Measurements from ENCODE around the gene PROZ.
"Not testable (repeated sequence)": the region's sequence is repeated elsewhere in the genome, so short reads cannot be mapped to it uniquely, and the experiment has no call there.

The PROZ gene, protein sequence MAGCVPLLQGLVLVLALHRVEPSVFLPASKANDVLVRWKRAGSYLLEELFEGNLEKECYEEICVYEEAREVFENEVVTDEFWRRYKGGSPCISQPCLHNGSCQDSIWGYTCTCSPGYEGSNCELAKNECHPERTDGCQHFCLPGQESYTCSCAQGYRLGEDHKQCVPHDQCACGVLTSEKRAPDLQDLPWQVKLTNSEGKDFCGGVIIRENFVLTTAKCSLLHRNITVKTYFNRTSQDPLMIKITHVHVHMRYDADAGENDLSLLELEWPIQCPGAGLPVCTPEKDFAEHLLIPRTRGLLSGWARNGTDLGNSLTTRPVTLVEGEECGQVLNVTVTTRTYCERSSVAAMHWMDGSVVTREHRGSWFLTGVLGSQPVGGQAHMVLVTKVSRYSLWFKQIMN

GRCh38 chr13:113157929-113158747 lies at the start of gene PROZ:
Gene PROZ, plus strand, starts transcription at chr13:113158648. Its CDS starts 13 bp downstream, at chr13:113158661.
- DNase-seq, result no peak

DNA sequence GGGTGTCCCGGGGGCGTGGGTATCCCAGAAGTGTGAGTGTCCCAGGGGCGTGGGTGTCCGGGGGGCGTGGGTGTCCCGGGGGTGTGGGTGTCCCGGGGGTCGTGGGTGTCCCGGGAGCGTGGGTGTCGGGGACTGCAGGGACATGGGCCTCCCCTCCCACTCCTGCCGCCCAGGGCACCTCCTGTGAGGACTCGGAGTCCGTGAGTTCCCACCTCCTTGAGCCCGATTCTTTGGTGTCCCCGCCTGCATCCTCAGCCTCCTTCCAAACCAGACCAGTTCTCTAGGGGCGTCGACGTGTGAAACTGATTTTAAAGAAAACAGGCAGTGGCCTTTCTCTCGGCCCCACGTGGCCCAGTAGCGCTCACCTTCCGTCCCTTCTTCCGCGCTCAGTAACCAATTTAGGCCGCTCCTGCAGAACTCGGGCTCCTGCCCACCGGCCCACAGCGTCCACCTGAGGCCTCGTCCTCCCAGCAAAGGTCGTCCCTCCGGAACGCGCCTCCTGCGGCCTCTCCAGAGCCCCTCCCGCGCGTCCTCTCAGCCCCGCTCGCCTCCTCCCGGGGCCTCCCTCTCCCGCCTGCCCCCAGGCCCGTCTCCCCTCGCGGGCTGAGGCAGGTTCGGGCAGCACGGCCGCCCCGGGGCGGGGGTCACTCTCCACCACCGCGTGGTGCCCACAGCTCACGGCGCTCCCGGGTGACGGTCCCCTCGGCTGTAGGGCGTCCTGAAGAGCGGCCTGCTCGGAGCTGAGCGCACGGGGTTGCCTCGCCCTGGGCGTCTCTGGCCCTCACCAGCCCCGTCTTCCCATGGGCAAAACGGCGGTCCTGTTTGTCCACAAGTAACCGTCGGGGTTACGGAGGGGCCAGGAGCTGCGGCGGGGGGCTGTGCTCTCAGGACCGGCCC lies 49.0 kb upstream of the PROZ start:
- DNase-seq, result no peak

- peak; percentile 11 for DNase-seq
Observed at GRCh38 chr13:113110048-113110851, 48.2 kb upstream of the PROZ start.

DNA sequence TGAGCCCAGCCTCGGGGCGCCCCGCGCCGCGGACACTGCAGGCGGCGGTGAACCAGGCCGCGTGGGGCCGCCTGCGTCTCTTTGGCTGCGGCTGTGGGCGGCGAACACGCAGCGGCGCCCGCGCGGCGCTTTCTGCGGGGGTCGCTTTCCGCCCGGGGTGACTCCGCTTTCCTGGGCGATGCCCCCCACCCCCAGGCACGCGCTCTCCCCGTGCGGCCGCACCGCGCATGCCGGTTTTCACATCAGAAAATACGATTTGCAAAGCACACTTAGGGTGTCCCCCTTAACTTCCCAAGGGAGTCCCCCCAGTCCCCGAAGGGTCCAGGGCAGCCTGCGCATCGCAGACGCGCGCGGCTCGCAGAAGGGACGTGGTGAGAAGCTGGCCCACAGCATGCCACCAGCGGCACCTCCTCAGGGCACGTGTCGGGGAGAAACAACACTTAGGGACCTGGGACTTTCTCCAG lies 47.6 kb upstream of the PROZ start:
- DNase-seq, result no peak

DNA sequence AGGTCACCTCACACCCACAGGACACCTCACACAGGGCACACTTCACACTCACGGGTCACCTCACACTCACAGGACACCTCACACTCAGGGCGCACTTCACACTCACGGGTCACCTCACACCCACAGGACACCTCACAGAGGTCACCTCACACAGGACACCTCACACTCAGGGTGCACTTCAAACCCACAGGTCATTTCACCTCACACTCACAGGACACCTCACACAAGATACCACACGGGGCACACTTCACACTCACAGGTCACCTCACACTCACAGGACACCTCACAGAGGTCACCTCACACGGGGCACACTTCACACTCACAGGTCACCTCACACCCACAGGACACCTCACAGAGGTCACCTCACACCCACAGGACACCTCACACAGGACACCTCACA lies 46.6 kb upstream of the PROZ start:
- DNase-seq, result not testable (repeated sequence)

DNA sequence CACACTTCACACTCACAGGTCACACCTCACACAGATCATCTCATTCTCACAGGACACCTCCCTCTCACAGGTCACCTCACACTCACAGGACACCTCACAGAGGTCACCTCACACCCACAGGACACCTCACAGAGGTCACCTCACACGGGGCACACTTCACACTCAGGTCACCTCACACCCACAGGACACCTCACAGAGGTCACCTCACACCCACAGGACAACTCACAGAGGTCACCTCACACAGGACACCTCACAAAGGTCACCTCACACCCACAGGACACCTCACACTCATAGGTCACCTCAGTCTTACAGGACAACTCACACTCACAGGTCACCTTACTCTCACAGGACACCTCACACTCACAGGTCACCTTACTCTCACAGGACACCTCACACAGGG lies 46.0 kb upstream of the PROZ start:
- not testable (repeated sequence) for DNase-seq

DNA sequence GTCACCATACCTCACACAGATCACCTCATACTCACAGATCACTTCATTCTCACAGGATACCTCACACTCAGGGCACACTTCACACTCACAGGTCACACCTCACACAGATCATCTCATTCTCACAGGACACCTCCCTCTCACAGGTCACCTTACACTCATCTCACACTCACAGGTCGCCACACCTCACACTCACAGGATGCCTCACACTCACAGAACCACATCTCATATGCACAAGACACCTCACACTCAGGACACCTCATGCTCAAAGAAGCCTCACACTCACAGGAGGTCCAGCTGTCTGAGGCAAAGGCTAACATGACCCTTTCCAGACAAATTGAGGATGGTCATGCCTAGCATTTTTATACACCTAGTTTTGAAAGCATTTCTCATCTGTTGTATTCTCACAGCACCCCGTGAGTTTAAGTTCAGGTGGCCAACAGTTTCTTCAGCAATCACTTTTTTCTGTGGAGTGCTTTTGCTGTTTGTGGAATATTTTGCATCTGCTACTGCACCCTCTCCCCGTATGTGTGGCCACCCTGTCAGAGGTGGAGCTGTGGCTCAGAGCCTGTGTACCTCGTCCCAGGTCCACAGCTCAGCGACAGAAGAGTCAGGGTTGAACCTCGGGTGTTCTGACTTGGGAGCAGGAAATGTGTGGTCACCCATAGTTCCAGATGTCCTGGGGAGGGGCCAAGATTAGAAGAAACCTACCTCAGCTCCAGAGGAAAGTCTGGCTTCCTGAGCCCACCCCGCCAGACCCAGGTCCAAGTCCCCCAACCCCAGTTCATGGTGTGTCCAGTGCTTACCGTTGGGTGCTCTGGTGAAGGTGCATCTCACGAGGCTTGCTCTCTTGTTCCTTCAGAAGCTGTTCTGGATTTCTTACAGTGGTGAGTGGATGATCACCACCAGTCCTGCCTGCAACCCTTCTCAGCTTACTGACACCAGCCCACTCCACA lies 45.3 kb upstream of the PROZ start:
- DNase-seq, result no peak

GRCh38 chr13:113113846-113114271 lies 44.6 kb upstream of the PROZ start:
- no peak for DNase-seq

DNA sequence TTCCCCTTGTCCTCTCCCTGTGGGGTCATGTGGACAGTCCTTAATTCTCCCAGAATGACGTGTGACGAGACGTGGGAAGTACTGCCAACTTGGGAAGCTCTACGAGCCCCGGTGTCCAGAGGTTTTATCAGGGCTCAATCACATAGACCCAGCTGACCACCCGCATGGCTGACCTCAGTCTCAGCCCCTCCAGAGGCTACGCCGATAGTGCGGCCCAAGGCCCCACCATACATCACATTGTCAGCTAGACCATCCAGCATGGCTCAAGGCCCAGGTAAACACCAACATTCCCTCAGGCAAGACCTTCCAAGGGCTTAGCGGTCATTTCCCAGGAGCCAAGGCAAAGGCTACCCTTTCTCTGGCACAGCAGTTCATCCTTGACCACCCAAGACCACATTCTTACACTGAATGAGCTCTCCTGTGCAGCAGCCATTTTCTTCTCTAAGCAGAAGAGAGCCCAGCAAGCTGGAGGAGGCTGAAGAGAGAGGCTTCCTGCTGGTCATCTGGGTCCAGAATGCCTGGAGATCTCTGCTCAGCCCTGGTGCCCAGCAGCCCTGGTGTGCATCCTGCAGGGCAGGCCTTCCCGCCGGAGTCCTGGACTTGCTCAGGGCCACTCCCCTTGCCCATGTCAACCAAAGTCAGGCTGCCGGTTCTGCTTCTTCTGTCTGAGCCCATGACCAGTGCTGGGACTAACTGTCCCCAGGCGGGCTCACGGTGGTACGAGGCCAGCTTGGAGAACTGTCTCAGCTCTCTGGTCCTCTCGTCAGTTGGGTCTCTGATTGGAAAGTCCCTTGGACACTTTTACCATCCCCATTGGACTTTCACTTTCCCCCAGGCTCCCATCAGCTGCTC lies 43.7 kb upstream of the PROZ start:
- no peak for DNase-seq

DNA sequence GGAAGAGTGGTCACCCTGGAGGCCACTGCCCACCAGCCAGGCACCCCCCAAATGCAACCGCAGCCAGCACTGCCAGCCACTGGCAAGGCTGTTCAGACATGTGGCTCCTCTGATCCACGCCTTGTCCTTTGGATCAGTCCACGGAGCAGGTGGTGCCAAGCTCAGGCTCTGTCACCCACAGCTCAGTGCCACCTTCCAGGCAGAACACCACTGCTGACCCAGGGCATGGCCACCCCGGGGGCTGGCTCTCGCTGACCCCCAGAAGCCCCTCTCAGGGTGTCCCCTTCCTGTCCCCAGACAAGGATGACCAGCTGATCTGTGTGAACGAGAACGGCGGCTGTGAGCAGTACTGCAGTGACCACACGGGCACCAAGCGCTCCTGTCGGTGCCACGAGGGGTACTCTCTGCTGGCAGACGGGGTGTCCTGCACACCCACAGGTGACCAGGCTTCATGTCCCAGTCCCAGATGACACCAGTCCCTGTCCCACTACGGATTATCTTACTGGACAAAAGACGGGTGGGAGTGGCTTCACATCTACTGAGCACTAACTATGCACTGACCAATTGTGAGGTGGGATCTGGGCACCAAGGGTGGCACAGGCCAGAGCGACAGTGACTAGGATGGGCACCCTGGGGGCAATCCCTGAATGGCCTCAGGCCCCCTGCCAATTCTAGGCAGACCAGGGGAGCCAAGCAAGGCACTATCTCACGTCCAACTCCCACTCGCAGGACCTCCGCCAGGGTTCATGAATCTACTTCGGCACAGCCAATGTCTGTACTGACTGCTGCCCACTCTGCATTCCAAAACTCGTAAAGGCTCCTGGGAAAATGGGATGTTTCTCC lies 42.9 kb upstream of the PROZ start:
- no peak for DNase-seq

GRCh38 chr13:113116206-113116800 lies 42.1 kb upstream of the PROZ start:
- DNase-seq, result no peak

- DNase-seq, result no peak
Observed at GRCh38 chr13:113116871-113117271, 41.6 kb upstream of the PROZ start.

- DNase-seq, result peak; percentile 20
Observed at GRCh38 chr13:113117335-113117872, 41.0 kb upstream of the PROZ start.

- no peak for DNase-seq
Observed at GRCh38 chr13:113117911-113118260, 40.6 kb upstream of the PROZ start.

GRCh38 chr13:113118261-113119021 lies 40.0 kb upstream of the PROZ start:
- DNase-seq, result no peak

GRCh38 chr13:113119166-113119821 lies 39.2 kb upstream of the PROZ start:
- no peak for DNase-seq

DNA sequence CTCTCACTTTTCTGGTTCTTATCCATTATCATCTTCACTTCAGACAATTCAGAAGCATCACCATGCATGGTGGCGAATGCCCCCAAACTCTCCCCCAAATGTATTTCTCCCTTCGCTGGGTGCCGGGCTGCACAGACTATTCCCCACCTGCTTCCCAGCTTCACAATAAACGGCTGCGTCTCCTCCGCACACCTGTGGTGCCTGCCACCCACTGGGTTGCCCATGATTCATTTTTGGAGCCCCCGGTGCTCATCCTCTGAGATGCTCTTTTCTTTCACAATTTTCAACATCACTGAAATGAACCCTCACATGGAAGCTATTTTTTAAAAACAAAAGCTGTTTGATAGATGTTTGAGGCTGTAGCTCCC lies 38.6 kb upstream of the PROZ start:
- no peak for DNase-seq

All from fibroblast of skin of right quadriceps (primary cell).